PC-3 (cell line): ENCODE data around the gene UBE2Q2.

Experiments used
- CTCF ChIP-seq: fragments of 300-600 bp; sonication (generic); conservative IDR thresholded peaks from 2 replicates; pipeline ENCODE4 v1.5.1; 2017; ENCODE audit warnings: antibody characterized with exemption, low read depth, mild to moderate bottlenecking, low read length
- EZH2 ChIP-seq: fragments of 300-600 bp; sonication (generic); IDR thresholded peaks from one replicate; pipeline ENCODE4 v1.6.1; 2017; ENCODE audit warnings: antibody characterized with exemption, mild to moderate bottlenecking, low read length; ENCODE audit not compliant: unreplicated experiment
- EZH2phosphoT487 ChIP-seq: fragments of 300-600 bp; sonication (generic); IDR thresholded peaks from 2 replicates; pipeline ENCODE4 v1.6.1; 2018; ENCODE audit warnings: mild to moderate bottlenecking, antibody characterized with exemption, low read length, borderline replicate concordance

GRCh38 chr15:75947092-75947491 lies 103.8 kb downstream of the UBE2Q2 start:
- TF ChIP-seq CTCF (no peak), EZH2 (no peak), EZH2phosphoT487 (no peak)
